Thyroid gland (tissue), 4 donors: Measurements from ENCODE around the gene SIPA1.

ENCODE experiments used
- POLR2A ChIP-seq, 2 donors: fragments of 450-650 bp; IDR thresholded peaks; one replicate each; pipeline ENCODE4 v1.6.1; 2017; ENCODE audit warnings: antibody characterized with exemption in 2 of 2, mild to moderate bottlenecking in 2 of 2, moderate library complexity in 1 of 2
- TF ChIP-seq, protein P1 (sequence below), 6 experiments: fragments of 200-600 bp in 3 of 6; fragments of 450-650 bp in 3 of 6; sonication (generic) in 3 of 6; IDR thresholded peaks; one replicate each; pipeline ENCODE4 v1.5.1; 2016 to 2019; ENCODE audit warnings: antibody characterized with exemption in 6 of 6, mild to moderate bottlenecking in 2 of 6, inconsistent platforms in 1 of 6, moderate library complexity in 1 of 6

DNA sequence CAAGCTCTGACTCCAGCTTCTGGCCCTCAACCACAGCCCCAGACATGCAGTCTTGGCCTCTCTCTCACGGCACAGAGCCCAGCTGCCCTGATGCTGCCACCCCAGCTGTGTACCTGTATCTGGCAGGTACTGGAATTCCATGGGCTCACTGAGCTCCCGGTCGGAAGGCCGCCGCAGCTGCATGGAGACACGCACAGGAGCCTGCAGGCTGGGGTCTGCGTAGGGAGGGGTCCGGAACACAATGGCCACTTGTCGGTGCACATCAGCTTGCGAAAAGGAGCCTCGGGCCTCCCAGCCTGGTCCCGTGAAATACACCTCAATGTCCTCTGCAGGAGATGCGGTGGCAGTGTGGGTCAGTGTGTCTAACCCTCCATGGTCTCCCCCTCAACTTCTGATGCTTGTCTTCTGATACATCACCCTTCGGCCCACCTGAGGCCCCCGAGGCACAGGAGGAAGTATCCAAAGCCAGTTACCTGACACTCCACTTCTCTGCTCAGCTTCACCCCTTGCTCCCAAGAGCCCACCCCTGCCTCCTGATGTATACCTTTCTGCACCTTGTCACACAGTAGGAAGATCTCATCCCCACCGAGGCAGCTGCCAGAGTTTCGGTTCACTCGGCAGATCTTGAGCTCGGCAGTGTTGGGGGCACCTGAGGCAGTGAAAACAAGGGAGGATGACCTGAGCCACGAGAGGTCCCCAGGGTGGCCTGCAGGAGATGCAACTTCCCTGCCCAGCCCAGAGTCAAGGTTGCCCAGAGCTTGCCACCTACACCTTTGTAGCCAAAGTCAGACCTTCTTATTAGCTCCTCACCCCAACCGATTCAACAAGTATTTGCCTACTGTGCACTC is 20.5 kb downstream of the SIPA1 start:
- TF ChIP-seq, protein P1, sequence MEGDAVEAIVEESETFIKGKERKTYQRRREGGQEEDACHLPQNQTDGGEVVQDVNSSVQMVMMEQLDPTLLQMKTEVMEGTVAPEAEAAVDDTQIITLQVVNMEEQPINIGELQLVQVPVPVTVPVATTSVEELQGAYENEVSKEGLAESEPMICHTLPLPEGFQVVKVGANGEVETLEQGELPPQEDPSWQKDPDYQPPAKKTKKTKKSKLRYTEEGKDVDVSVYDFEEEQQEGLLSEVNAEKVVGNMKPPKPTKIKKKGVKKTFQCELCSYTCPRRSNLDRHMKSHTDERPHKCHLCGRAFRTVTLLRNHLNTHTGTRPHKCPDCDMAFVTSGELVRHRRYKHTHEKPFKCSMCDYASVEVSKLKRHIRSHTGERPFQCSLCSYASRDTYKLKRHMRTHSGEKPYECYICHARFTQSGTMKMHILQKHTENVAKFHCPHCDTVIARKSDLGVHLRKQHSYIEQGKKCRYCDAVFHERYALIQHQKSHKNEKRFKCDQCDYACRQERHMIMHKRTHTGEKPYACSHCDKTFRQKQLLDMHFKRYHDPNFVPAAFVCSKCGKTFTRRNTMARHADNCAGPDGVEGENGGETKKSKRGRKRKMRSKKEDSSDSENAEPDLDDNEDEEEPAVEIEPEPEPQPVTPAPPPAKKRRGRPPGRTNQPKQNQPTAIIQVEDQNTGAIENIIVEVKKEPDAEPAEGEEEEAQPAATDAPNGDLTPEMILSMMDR (IDR thresholded peaks at IDR 0.05): no peak
- TF ChIP-seq POLR2A (IDR thresholded peaks at IDR 0.05): no peak
